Measurements from ENCODE around the gene ANAPC1. TPM values are rescaled to one million over a fixed set of nuclear protein-coding genes. Genes with fewer than 3 reads are reported as not detected.
"Not testable (repeated sequence)": the region's sequence is repeated elsewhere in the genome, so short reads cannot be mapped to it uniquely, and the experiment has no call there.

Gene ANAPC1
- total RNA-seq, 1 experiment from 2014 or later, result 97.2 TPM

- not testable (repeated sequence) for DNase-seq (ENCODE audit: extremely low read depth, low read depth)
Measured at GRCh38 chr2:111747410-111748115, 136.4 kb downstream of the ANAPC1 start.

- DNase-seq (ENCODE audit: extremely low read depth, low read depth), result not testable (repeated sequence)
Measured at GRCh38 chr2:111744751-111745150, 139.2 kb downstream of the ANAPC1 start.

GRCh38 chr2:111741517-111741916, 142.5 kb downstream of the ANAPC1 start:
- not testable (repeated sequence) for DNase-seq (ENCODE audit: extremely low read depth, low read depth)

- not testable (repeated sequence) for DNase-seq (ENCODE audit: extremely low read depth, low read depth)
Measured at GRCh38 chr2:111735838-111736721, 147.9 kb downstream of the ANAPC1 start.

GRCh38 chr2:111735420-111735819, 148.6 kb downstream of the ANAPC1 start:
- DNase-seq (ENCODE audit: extremely low read depth, low read depth), result not testable (repeated sequence)

- not testable (repeated sequence) for DNase-seq (ENCODE audit: extremely low read depth, low read depth)
Measured at GRCh38 chr2:111729812-111730458, 154.1 kb downstream of the ANAPC1 start.

GRCh38 chr2:111727611-111728110, 156.3 kb downstream of the ANAPC1 start:
- not testable (repeated sequence) for DNase-seq (ENCODE audit: extremely low read depth, low read depth)

- not testable (repeated sequence) for DNase-seq (ENCODE audit: extremely low read depth, low read depth)
Measured at GRCh38 chr2:111725742-111726141, 158.3 kb downstream of the ANAPC1 start.

- DNase-seq (ENCODE audit: extremely low read depth, low read depth), result not testable (repeated sequence)
Measured at GRCh38 chr2:111719610-111720009, 164.4 kb downstream of the ANAPC1 start.

Small RNAs within 50 kb of the gene (small RNA-seq; reads per million reads assigned to genes)
- gene MIR4771-2, result 0 reads per million in 2 experiments
- gene RN7SL297P, result 0 reads per million in 2 experiments

Other genes starting within 250 kb of the ANAPC1 start
- 1.1 and 1.2 TPM in 2 replicates for gene MERTK, start 14.4 kb upstream of the ANAPC1 start, total RNA-seq (2014; rRNA removed; shearing (Covaris generic))
- 16.1 and 17.6 TPM in 2 replicates for gene TMEM87B, start 171.1 kb upstream of the ANAPC1 start, total RNA-seq (2014; rRNA removed; shearing (Covaris generic))

All from NCI-H460 (cell line).